Transverse colon (tissue), 4 donors: Measurements from ENCODE around the gene GZMM.

ENCODE experiments used
- CTCF ChIP-seq, 5 experiments: fragments of 200-600 bp in 3 of 5; fragments of 450-650 bp in 2 of 5; sonication (generic) in 3 of 5; IDR thresholded peaks; 1 replicate in 2 of 5; 2 replicates in 3 of 5; pipeline ENCODE4 v1.5.1; 2016 to 2017; ENCODE audit warnings: antibody characterized with exemption in 5 of 5, inconsistent platforms in 3 of 5, mild to moderate bottlenecking in 2 of 5, moderate library complexity in 1 of 5
- EP300 ChIP-seq: sonication (generic); formaldehyde crosslinking; IDR thresholded peaks from one replicate; pipeline ENCODE4 v1.6.1; 2017; ENCODE audit warnings: antibody characterized with exemption, low read depth
- POLR2A ChIP-seq: fragments of 450-650 bp; IDR thresholded peaks from one replicate; pipeline ENCODE4 v1.6.1; 2016; ENCODE audit warnings: antibody characterized with exemption, mild to moderate bottlenecking, moderate library complexity
- POLR2AphosphoS5 ChIP-seq, 3 donors: sonication (generic); formaldehyde crosslinking; IDR thresholded peaks; one replicate each; pipeline ENCODE4 v1.6.1; 2016; ENCODE audit warnings: antibody characterized with exemption in 3 of 3

GRCh38 chr19:581399-582111, 37.7 kb downstream of the GZMM start:
- no peak for TF ChIP-seq CTCF (IDR thresholded peaks at IDR 0.05)
- TF ChIP-seq POLR2A: no peak
- no peak for TF ChIP-seq EP300
- no peak for TF ChIP-seq POLR2AphosphoS5 (IDR thresholded peaks at IDR 0.05)
